Measurements from ENCODE around the gene RASSF6.
"Not testable (repeated sequence)": the region's sequence is repeated elsewhere in the genome, so short reads cannot be mapped to it uniquely, and the experiment has no call there.

Gene RASSF6

GRCh38 chr4:73648478-73648877, 28.2 kb upstream of the RASSF6 start:
- DNase-seq (ENCODE audit: low read depth): no peak
- no peak for TF ChIP-seq CTCF (IDR thresholded peaks at IDR 0.05; ENCODE audit: low read depth, low read length)
- TF ChIP-seq POLR2A (IDR thresholded peaks at IDR 0.05; ENCODE audit: extremely low read depth, insufficient read length): no peak
- no peak for TF ChIP-seq MAX (IDR thresholded peaks at IDR 0.05; ENCODE audit: low read depth, low read length)
- TF ChIP-seq MYC (IDR thresholded peaks at IDR 0.05; ENCODE audit: low read depth, low read length): no peak
- no peak overlapping the region for H3K4me3 ChIP-seq (ENCODE audit: low read depth, low read length)

- no peak for DNase-seq (ENCODE audit: low read depth)
- TF ChIP-seq CTCF (IDR thresholded peaks at IDR 0.05; ENCODE audit: low read depth, low read length) (no peak), MAX (IDR thresholded peaks at IDR 0.05; ENCODE audit: low read depth, low read length) (no peak)
- H3K4me3 ChIP-seq (ENCODE audit: low read depth, low read length): no peak overlapping the region
Measured at GRCh38 chr4:73646117-73646516, 25.9 kb upstream of the RASSF6 start.

GRCh38 chr4:73631565-73632226, 11.5 kb upstream of the RASSF6 start:
- no peak for DNase-seq (ENCODE audit: low read depth)
- H3K4me3 ChIP-seq (ENCODE audit: low read depth, low read length): no peak overlapping the region
- TF ChIP-seq POLR2A (IDR thresholded peaks at IDR 0.05; ENCODE audit: extremely low read depth, insufficient read length) (no peak), MAX (IDR thresholded peaks at IDR 0.05; ENCODE audit: low read depth, low read length) (no peak), MYC (IDR thresholded peaks at IDR 0.05; ENCODE audit: low read depth, low read length) (no peak), CTCF (IDR thresholded peaks at IDR 0.05; ENCODE audit: low read depth, low read length) (no peak)

- DNase-seq (ENCODE audit: low read depth); H3K4me3 ChIP-seq (ENCODE audit: low read depth, low read length): not testable (repeated sequence)
Measured at GRCh38 chr4:73628834-73629233, 8.6 kb upstream of the RASSF6 start.

- TF ChIP-seq POLR2A (IDR thresholded peaks at IDR 0.05; ENCODE audit: extremely low read depth, insufficient read length) (no peak), CTCF (IDR thresholded peaks at IDR 0.05; ENCODE audit: low read depth, low read length) (no peak), MYC (IDR thresholded peaks at IDR 0.05; ENCODE audit: low read depth, low read length) (no peak), MAX (IDR thresholded peaks at IDR 0.05; ENCODE audit: low read depth, low read length) (no peak)
- no peak for DNase-seq (ENCODE audit: low read depth)
Measured at GRCh38 chr4:73621357-73621756, 1.1 kb upstream of the RASSF6 start.

GRCh38 chr4:73619346-73619745, 890 bp downstream of the RASSF6 start:
- no peak overlapping the region for H3K4me3 ChIP-seq (ENCODE audit: low read depth, low read length)
- no peak for TF ChIP-seq CTCF (IDR thresholded peaks at IDR 0.05; ENCODE audit: low read depth, low read length)
- no peak for TF ChIP-seq MYC (IDR thresholded peaks at IDR 0.05; ENCODE audit: low read depth, low read length)
- no peak for TF ChIP-seq MAX (IDR thresholded peaks at IDR 0.05; ENCODE audit: low read depth, low read length)
- no peak for TF ChIP-seq POLR2A (IDR thresholded peaks at IDR 0.05; ENCODE audit: extremely low read depth, insufficient read length)
- no peak for DNase-seq (ENCODE audit: low read depth)

More at GRCh38 chr4:73621357-73621756, 1.1 kb upstream of the RASSF6 start:
- H3K4me3 ChIP-seq (ENCODE audit: low read depth, low read length): no peak overlapping the region
